Esophagus squamous epithelium (tissue), 4 donors: ENCODE measurements around the gene PAQR8.

Experiments
- CTCF ChIP-seq, 6 experiments: fragments of 450-650 bp in 4 of 6; fragments of 200-600 bp in 2 of 6; sonication (generic) in 2 of 6; IDR thresholded peaks; one replicate each; pipeline ENCODE4 v1.5.1; 2016 to 2019; ENCODE audit warnings: antibody characterized with exemption in 6 of 6, mild to moderate bottlenecking in 4 of 6, moderate library complexity in 4 of 6
- POLR2A ChIP-seq, 4 donors: fragments of 450-650 bp; IDR thresholded peaks; one replicate each; pipeline ENCODE4 v1.6.1; 2017; ENCODE audit warnings: antibody characterized with exemption in 4 of 4, mild to moderate bottlenecking in 4 of 4, moderate library complexity in 3 of 4

GRCh38 chr6:52335576-52335975 lies 26.4 kb upstream of the PAQR8 start:
- no peak for TF ChIP-seq CTCF (IDR thresholded peaks at IDR 0.05)
- no peak for TF ChIP-seq POLR2A (IDR thresholded peaks at IDR 0.05)
